Liver (tissue), 9 donors: ENCODE data around the gene ACP6. TPM values are rescaled to one million over a fixed set of nuclear protein-coding genes. Genes with fewer than 3 reads are reported as not detected.

ENCODE experiments used
- DNase-seq: peaks from one replicate; pipeline ENCODE4 v3.0.0-alpha.2; 2017; ENCODE audit warnings: low spot score
- H3K27ac ChIP-seq, 2 donors: one replicate each; pipeline ENCODE4 v1.7.0; 2013; ENCODE audit warnings: inconsistent platforms in 2 of 2, low read length in 2 of 2, control low read depth in 1 of 2, low read depth in 1 of 2, mild to moderate bottlenecking in 1 of 2
- H3K27me3 ChIP-seq, 4 donors: one replicate each; pipeline versions ENCODE4 v1.6.1 to v1.7.0; 2013; ENCODE audit warnings: low read length in 3 of 4, inconsistent platforms in 1 of 4, mild to moderate bottlenecking in 1 of 4, moderate library complexity in 1 of 4; ENCODE audit not compliant: control insufficient read depth in 4 of 4, insufficient read depth in 4 of 4
- H3K36me3 ChIP-seq, 4 donors: one replicate each; pipeline versions ENCODE4 v1.6.1 to v1.7.0; 2013; ENCODE audit warnings: low read length in 3 of 4, mild to moderate bottlenecking in 3 of 4, low read depth in 1 of 4, moderate library complexity in 1 of 4; ENCODE audit not compliant: control insufficient read depth in 4 of 4, insufficient read depth in 3 of 4
- H3K4me1 ChIP-seq, 4 donors: one replicate each; pipeline versions ENCODE4 v1.6.1 to v1.7.0; 2013; ENCODE audit warnings: low read length in 3 of 4, mild to moderate bottlenecking in 3 of 4, moderate library complexity in 1 of 4; ENCODE audit not compliant: control insufficient read depth in 4 of 4, insufficient read depth in 4 of 4
- H3K4me3 ChIP-seq, 3 donors: one replicate each; pipeline versions ENCODE4 v1.6.1 to v1.7.0; 2013; ENCODE audit warnings: low read length in 3 of 3, control low read depth in 1 of 3, low read depth in 1 of 3, mild to moderate bottlenecking in 1 of 3
- H3K9ac ChIP-seq, 2 donors: one replicate each; pipeline ENCODE4 v1.7.0; 2013; ENCODE audit warnings: low read length in 2 of 2, mild to moderate bottlenecking in 2 of 2, moderate library complexity in 2 of 2, control low read depth in 1 of 2, low read depth in 1 of 2
- H3K9me3 ChIP-seq, 4 donors: one replicate each; pipeline versions ENCODE4 v1.6.1 to v1.7.0; 2013; ENCODE audit warnings: low read length in 3 of 4; ENCODE audit not compliant: control insufficient read depth in 4 of 4
- EGR1 ChIP-seq, 2 donors: IDR thresholded peaks; 2 replicates each; pipeline ENCODE4 v1.6.1; 2016 to 2018; ENCODE audit warnings: antibody characterized with exemption in 2 of 2, low read depth in 2 of 2
- FOXA1 ChIP-seq: IDR thresholded peaks from 2 replicates; pipeline ENCODE4 v1.6.1; 2016; ENCODE audit warnings: antibody characterized with exemption
- FOXA2 ChIP-seq: IDR thresholded peaks from 2 replicates; pipeline ENCODE4 v1.6.1; 2016; ENCODE audit warnings: antibody characterized with exemption
- GABPA ChIP-seq, 2 donors: IDR thresholded peaks in 1 of 2; conservative IDR thresholded peaks in 1 of 2; 2 replicates each; pipeline ENCODE4 v1.6.1; 2016; ENCODE audit warnings: antibody characterized with exemption in 2 of 2, mild to moderate bottlenecking in 1 of 2, moderate library complexity in 1 of 2
- HNF4A ChIP-seq, 2 donors: conservative IDR thresholded peaks; 2 replicates each; pipeline ENCODE4 v1.6.1; 2016; ENCODE audit warnings: antibody characterized with exemption in 2 of 2, mild to moderate bottlenecking in 2 of 2
- JUND ChIP-seq, 2 donors: IDR thresholded peaks; 2 replicates each; pipeline ENCODE4 v1.6.1; 2016; ENCODE audit warnings: antibody characterized with exemption in 2 of 2
- NR2F2 ChIP-seq: IDR thresholded peaks from 2 replicates; pipeline ENCODE4 v1.6.1; 2016; ENCODE audit warnings: antibody characterized with exemption
- RAD21 ChIP-seq, 2 donors: IDR thresholded peaks; 2 replicates each; pipeline ENCODE4 v1.6.1; 2016; ENCODE audit warnings: antibody characterized with exemption in 2 of 2, mild to moderate bottlenecking in 2 of 2
- RXRA ChIP-seq, 2 donors: IDR thresholded peaks; 2 replicates each; pipeline ENCODE4 v1.6.1; 2017 to 2018; ENCODE audit warnings: antibody characterized with exemption in 2 of 2, mild to moderate bottlenecking in 1 of 2
- SP1 ChIP-seq: IDR thresholded peaks from 2 replicates; pipeline ENCODE4 v1.6.1; 2018; ENCODE audit warnings: antibody characterized with exemption, mild to moderate bottlenecking
- TAF1 ChIP-seq: conservative IDR thresholded peaks from 2 replicates; pipeline ENCODE4 v1.6.1; 2016; ENCODE audit warnings: antibody characterized with exemption, mild to moderate bottlenecking
- YY1 ChIP-seq: IDR thresholded peaks from 2 replicates; pipeline ENCODE4 v1.6.1; 2016; ENCODE audit warnings: antibody characterized with exemption, mild to moderate bottlenecking
- WGBS: extraction: QIAGEN DNeasy Blood & Tissue Kit; methylation state at CpG from one replicate; pipeline ENCODE4 v1.1.7; 2013; 5-methylcytosine and 5-hydroxymethylcytosine counted together
- polyA plus RNA-seq, 2 donors: library from polyadenylated mRNA; stranded (reverse) in 1 of 2; unstranded in 1 of 2; fragments of 200-250 nt in 1 of 2; fragments of >200 nt in 1 of 2; fragmentation: Nextera tagmentation in 1 of 2; extraction: Ambion mirVana in 1 of 2; gene quantifications; one replicate each; pipeline versions ENCODE4 v1.2.1 to v1.2.3, GENCODE V29; 2013 to 2015
- total RNA-seq, 2 donors: library from RNA; depleted of rRNA; stranded (reverse); fragments of >200 nt; gene quantifications; one replicate each; pipeline ENCODE4 v1.2.3, GENCODE V29; 2014
- TF ChIP-seq, protein P1 (sequence below): fragments of 150-350 bp; IDR thresholded peaks from 2 replicates; pipeline ENCODE4 v1.5.1; 2017; ENCODE audit warnings: improper control_type of control experiment, low read depth, low read length; ENCODE audit not compliant: missing input control
- TF ChIP-seq, protein P2 (sequence below): IDR thresholded peaks from 2 replicates; pipeline ENCODE4 v1.6.1; 2016; ENCODE audit warnings: antibody characterized with exemption
- TF ChIP-seq, protein P3 (sequence below): IDR thresholded peaks from 2 replicates; pipeline ENCODE4 v1.6.1; 2016; ENCODE audit warnings: antibody characterized with exemption
- TF ChIP-seq, protein P4 (sequence below): IDR thresholded peaks from 2 replicates; pipeline ENCODE4 v1.6.1; 2016; ENCODE audit warnings: antibody characterized with exemption
- donor health status: healthy.
- donor health status: healthy.
- donor health status: healthy.
- donor health status: healthy.
- donor health status: healthy.

Gene ACP6
- total and polyA plus RNA-seq, 4 donors, result 4.7 to 18.1 (median 7.9) TPM

- H3K36me3 ChIP-seq, result no peaks in the 10 kb centered on the region
- 61% methylated on average over 7 of the region's 7 CpGs for WGBS
- H3K4me1 ChIP-seq, result no peaks in the 10 kb centered on the region
- no peaks in the 10 kb centered on the region for H3K9me3 ChIP-seq
- DNase-seq, result no peak
- H3K4me3 ChIP-seq, result no peak overlapping the region
- no peak overlapping the region for H3K27ac ChIP-seq
- H3K27me3 ChIP-seq, result peaks cover 0 to 5% (median 0%) of the 10 kb centered on the region in 4 donors
- no peak for TF ChIP-seq JUND (IDR thresholded peaks at IDR 0.05)
- TF ChIP-seq YY1, result no peak
- no peak for TF ChIP-seq TAF1
- TF ChIP-seq, protein P1, sequence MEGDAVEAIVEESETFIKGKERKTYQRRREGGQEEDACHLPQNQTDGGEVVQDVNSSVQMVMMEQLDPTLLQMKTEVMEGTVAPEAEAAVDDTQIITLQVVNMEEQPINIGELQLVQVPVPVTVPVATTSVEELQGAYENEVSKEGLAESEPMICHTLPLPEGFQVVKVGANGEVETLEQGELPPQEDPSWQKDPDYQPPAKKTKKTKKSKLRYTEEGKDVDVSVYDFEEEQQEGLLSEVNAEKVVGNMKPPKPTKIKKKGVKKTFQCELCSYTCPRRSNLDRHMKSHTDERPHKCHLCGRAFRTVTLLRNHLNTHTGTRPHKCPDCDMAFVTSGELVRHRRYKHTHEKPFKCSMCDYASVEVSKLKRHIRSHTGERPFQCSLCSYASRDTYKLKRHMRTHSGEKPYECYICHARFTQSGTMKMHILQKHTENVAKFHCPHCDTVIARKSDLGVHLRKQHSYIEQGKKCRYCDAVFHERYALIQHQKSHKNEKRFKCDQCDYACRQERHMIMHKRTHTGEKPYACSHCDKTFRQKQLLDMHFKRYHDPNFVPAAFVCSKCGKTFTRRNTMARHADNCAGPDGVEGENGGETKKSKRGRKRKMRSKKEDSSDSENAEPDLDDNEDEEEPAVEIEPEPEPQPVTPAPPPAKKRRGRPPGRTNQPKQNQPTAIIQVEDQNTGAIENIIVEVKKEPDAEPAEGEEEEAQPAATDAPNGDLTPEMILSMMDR, result no peak
- TF ChIP-seq RAD21 (IDR thresholded peaks at IDR 0.05), result no peak
- no peak for TF ChIP-seq SP1
- H3K9ac ChIP-seq, result no peak overlapping the region
Measured at GRCh38 chr1:147719711-147720225, 49.4 kb upstream of the ACP6 start.

- DNase-seq, result no peak
- Histone ChIP-seq H3K4me3 (no peak overlapping the region), H3K9me3 (no peaks in the 10 kb centered on the region), H3K4me1 (no peaks in the 10 kb centered on the region), H3K9ac (no peak overlapping the region), H3K36me3 (no peaks in the 10 kb centered on the region), H3K27ac (no peak overlapping the region), H3K27me3 (peaks cover 0 to 5% (median 0%) of the 10 kb centered on the region in 4 donors)
- 90% methylated on average over 7 of the region's 7 CpGs for WGBS
- TF ChIP-seq, protein P2, sequence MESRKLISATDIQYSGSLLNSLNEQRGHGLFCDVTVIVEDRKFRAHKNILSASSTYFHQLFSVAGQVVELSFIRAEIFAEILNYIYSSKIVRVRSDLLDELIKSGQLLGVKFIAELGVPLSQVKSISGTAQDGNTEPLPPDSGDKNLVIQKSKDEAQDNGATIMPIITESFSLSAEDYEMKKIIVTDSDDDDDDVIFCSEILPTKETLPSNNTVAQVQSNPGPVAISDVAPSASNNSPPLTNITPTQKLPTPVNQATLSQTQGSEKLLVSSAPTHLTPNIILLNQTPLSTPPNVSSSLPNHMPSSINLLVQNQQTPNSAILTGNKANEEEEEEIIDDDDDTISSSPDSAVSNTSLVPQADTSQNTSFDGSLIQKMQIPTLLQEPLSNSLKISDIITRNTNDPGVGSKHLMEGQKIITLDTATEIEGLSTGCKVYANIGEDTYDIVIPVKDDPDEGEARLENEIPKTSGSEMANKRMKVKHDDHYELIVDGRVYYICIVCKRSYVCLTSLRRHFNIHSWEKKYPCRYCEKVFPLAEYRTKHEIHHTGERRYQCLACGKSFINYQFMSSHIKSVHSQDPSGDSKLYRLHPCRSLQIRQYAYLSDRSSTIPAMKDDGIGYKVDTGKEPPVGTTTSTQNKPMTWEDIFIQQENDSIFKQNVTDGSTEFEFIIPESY, result no peak
- TF ChIP-seq FOXA1 (no peak), SP1 (no peak)
- TF ChIP-seq, protein P3, sequence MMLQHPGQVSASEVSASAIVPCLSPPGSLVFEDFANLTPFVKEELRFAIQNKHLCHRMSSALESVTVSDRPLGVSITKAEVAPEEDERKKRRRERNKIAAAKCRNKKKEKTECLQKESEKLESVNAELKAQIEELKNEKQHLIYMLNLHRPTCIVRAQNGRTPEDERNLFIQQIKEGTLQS, result no peak
Measured at GRCh38 chr1:147719029-147719698, 48.8 kb upstream of the ACP6 start.

GRCh38 chr1:147717706-147718097 is 47.4 kb upstream of the ACP6 start:
- no peak for DNase-seq
- peaks cover 0 to 7% (median 0%) of the 10 kb centered on the region in 4 donors for H3K27me3 ChIP-seq
- no peaks in the 10 kb centered on the region for H3K4me1 ChIP-seq
- no peaks in the 10 kb centered on the region for H3K9me3 ChIP-seq
- H3K4me3 ChIP-seq, result no peak overlapping the region
- 75% methylated on average over 4 of the region's 4 CpGs for WGBS
- H3K27ac ChIP-seq, result no peak overlapping the region
- no peaks in the 10 kb centered on the region for H3K36me3 ChIP-seq
- H3K9ac ChIP-seq, result no peak overlapping the region
- TF ChIP-seq YY1 (no peak), EGR1 (IDR thresholded peaks at IDR 0.05; ENCODE audit: low read depth in 2 of 2) (no peak), SP1 (no peak), RAD21 (IDR thresholded peaks at IDR 0.05) (no peak), RXRA (IDR thresholded peaks at IDR 0.05) (no peak), HNF4A (conservative IDR thresholded peaks at IDR 0.05) (no peak), JUND (IDR thresholded peaks at IDR 0.05) (no peak), GABPA (IDR thresholded peaks at IDR 0.05 in 1 of 2, conservative IDR thresholded peaks at IDR 0.05 in 1 of 2) (no peak), TAF1 (no peak), NR2F2 (no peak), FOXA1 (no peak), FOXA2 (no peak)
- TF ChIP-seq, protein P1, result no peak
- TF ChIP-seq, protein P3, result no peak
- TF ChIP-seq, protein P4, sequence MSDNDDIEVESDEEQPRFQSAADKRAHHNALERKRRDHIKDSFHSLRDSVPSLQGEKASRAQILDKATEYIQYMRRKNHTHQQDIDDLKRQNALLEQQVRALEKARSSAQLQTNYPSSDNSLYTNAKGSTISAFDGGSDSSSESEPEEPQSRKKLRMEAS, result no peak
- TF ChIP-seq, protein P2, result no peak
